Stimulated activated CD4-positive, alpha-beta T cell treated with anti-CD3 and anti-CD28 coated beads, Interleukin-12 subunit alpha, Interleukin-12 subunit beta, amount 100 ng/mL, for 24 hours (primary cell): ENCODE data around the gene WDR90.

Experiments used
- DNase-seq, 2 experiments: peaks; one replicate each; pipeline ENCODE4 v3.0.0-alpha.2; 2020; ENCODE audit warnings: low read depth in 2 of 2

The WDR90 gene

DNA sequence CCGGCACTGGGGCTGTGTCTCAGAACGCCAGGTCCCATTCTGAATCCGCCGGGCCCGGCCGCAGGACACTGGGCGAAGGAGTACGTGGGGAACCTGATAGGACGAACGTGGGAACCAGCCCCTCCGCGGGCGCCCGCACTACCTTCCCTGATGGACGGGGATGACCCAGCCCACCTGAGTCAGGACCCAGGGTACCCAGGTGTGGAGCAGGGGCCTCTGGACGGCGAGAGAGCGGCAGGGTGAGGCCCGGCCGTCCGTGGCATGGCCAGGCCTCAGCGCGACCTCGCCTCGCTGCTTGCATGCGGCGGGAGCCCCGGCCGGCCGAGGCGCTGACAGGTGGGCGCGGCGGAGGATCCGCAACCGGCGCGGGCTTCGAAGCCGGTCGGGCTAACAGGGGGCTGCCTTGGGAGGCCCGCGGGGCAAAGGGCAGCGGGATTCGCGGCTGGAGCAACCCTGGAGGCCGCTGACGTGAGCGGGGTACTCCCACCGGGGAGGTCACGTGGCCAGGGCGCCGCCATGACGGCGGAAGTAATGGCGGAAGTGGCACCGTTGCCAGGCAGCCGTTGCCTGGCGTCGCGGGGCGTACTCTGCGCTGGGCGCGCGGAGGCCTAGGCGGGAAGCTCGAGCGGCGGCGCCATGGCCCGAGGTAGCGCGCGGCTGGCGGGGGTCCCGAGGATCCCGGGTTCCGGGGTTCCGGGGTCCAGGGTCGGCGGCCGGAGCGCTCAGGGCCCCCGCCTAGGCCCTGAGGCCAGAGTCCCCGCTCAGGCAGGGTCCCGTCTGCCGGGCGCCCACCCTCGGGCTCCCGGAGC, at the start of gene WDR90:
Gene WDR90, plus strand, starts transcription at position 585 of the 809 bp plus-strand sequence. Its CDS starts 52 bp downstream, at position 637.
- peak; percentile 89 to 93 for DNase-seq

GRCh38 chr16:600781-601180, 48.4 kb upstream of the WDR90 start:
- DNase-seq = no peak

DNA sequence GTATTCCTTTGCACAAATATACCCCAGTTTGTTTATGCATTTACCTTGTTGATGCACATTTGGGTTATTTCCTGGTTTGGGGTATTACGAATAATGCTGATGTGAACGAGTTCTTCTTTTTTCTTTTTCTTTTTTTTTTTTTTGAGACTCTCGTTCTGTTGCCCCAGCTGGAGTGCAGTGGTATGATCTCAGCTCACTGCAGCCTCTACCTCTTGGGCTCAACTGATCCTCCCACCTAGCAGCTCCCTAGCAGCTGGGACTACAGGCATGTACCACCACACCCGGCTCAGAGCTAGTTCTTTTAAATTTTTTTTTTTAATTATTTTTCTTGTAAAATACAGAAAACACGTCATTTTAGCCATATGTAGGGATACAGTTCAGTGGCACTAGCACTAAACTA, 45.2 kb upstream of the WDR90 start:
- no peak for DNase-seq

DNA sequence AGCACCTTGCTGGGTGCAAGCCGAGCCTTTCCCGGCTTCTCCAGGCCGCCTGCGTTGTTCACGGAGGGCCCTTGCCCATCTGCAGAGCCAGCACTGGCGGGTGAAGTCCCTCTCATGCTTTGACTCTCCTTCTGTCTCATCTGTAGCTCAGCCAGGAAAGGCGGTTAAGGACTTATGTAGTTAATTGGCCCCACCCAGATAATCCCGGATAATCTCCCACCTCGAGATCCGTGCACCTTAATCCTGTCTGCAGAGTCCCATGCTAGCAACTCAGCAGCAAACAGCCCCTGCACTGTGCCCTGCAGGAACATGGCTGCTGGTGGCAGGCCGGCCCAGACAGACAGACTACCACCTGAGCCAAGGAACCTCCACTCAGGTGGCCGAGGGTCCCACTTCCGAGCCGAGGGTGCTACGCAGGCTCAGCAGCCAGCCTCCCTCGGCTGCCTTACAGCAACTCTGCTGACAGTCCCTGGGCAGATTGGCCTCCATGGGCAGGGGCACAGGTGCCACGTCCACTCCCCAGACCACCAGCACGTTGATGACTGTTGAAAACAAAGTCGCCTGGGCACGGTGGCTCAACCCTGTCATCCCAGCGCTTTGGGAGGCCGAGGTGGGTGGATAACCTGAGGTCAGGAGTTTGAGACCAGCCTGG, 42.4 kb upstream of the WDR90 start:
- DNase-seq = no peak

DNA sequence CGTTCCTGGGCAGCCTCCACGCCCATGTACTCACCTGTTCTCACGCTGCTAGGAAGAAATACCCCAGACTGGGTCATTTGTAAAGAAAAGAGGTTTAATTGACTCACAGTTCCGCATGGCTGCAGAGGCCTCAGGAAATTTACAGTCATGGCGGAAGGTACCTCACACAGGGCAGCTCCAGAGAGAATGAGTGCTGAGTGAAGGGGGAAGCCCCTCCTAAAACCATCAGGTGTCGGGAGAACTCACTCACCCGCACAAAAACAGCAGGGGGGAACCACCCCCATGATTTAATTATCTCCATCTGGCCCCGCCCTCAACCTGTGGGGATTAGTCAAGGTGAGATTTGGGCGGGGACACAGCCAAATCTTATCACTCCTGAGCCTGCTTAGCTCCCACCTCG, 41.1 kb upstream of the WDR90 start:
- peak in 1 of 2 experiments; percentile 44 for DNase-seq

- no peak for DNase-seq
Observed at GRCh38 chr16:609316-609715, 39.8 kb upstream of the WDR90 start.

GRCh38 chr16:609984-610383, 39.2 kb upstream of the WDR90 start:
- no peak for DNase-seq

- DNase-seq = peak in 1 of 2 experiments; percentile 32
Observed at GRCh38 chr16:610513-611381, 38.4 kb upstream of the WDR90 start.

DNA sequence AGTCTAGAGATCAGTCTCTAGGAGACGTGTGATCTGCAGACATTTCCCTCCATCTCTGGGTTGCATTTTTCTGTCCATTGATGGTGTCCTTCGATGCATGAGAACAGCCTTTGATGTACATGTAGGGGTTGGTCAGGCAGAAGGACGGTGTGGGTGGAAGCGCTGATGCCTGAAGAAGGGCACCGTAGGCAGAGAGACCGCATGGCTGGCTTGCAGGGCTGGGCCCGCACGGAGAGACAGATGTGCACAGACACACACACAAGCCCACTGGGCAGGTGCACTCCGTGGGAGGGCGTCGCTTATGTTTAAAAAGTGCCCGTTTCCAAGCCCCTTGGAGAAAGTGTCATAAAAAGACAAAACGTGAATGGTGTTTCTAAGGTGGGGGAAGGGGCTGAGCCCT, 34.0 kb upstream of the WDR90 start:
- DNase-seq = no peak

GRCh38 chr16:616733-617586, 32.2 kb upstream of the WDR90 start:
- no peak for DNase-seq

DNA sequence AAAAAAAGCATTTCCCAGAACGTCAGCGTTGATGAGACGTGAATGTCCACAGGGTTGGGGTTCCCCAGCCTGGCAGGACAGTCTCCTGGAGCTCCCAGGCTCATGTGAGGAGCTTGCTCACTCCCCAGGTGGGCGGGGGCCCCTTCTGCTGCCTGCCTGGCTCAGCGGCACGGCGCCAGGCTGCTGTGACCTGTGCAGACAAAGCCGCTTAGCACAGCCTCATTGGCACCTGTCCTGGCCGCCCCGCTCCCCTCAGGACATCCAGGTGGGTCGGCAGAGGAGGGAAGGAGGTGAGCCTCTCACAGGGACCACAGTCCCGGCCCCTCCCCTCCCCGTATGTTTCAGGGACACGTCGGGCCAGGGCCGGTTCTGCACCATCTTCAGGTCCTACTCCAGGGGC, 31.3 kb upstream of the WDR90 start:
- DNase-seq = no peak

DNA sequence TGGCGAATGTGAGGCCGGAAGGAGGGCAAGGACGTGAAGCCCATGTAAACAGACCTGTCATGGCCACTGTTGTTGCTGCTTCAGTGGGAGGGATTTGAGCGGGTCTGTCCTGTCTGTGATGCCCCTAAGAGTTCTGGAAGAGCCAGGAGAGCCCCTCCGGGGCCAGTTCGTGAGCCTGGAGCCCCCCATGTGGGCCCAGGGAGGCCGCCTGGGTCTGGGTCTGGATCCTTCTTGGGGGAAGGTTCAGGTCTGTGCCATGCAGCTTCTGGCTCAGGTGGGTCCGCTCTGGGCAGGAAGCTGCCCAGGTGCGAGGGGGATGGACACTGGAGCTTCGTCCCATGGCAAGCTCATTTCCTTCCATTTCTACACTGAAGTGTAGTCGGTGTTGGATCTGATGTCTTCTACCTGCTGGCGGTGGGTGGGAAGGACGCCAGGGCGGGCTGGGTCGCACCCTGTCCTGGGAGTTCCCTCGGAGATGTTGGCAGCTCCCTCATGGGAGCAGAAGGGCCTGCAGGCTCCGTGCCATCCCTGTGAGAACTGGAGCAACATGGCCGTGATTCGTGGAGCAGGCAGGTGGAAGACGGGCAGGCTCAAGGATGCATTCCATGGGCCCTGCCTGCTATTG, 29.6 kb upstream of the WDR90 start:
- DNase-seq = no peak

DNA sequence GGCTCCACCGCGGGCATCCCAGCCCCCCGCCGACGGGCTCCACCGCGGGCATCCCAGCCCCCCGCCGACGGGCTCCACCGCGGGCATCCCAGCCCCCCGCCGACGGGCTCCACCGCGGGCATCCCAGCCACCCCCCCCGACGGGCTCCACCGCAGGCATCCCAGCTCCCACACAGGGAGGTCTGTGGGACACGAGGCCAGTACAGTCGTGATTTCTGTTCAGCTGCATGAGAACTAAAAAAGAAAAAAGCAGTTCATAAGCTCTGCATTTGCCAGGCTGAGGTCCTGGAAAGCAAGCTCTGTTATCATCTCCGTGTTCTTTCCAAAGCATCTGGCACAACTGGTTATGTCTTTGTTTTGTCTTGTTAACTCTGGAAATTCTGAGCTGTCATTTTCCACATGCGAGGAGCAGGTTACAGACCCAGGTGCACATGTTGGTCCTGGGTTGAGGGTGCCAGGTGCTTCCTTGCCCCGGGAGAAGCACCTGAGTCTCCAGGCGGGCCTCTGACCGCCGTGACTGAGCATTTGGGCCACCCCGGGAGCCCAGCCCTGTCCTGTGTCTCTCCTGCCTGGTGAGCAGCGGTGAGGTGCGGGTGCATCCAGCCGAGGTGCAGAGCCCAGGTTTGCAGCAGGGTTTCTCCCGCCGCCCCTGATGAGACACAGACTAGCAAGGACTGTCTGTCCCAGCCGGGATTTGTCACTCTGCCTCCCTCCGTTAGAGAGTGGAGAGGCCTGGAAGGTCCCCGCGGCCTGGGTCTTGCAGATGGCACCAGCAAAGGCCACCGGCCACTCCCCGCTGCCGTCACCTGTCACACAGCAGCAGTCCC, 28.3 kb upstream of the WDR90 start:
- no peak for DNase-seq

DNA sequence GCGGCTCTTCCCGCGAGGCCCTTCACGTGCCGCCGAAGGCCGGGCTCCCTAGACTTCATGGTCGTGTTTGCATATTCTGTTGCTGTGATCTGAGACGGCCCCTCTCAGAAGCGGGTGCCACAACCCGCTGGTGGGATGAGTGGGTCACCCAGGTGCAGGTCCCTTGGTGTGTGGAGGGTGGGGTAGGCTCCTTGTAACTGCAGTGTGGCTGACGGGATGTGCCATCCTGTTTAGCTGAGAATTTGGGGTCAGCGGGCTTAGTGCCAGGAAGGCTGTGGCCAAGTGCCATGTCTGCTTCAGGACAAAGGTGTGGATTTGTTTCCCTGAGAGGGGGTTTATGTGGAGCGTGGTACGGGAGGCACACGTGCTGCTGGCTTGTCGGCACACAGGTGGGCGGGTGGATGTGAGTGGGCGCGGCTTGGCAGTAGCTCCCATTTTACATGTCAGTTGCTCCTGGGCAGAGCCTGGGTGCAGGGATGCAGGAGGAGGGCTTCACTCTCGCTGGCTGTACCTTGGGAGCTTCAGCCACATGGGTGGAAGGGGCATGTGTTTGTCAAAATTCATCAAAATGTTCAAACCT, 27.5 kb upstream of the WDR90 start:
- DNase-seq = no peak

DNA sequence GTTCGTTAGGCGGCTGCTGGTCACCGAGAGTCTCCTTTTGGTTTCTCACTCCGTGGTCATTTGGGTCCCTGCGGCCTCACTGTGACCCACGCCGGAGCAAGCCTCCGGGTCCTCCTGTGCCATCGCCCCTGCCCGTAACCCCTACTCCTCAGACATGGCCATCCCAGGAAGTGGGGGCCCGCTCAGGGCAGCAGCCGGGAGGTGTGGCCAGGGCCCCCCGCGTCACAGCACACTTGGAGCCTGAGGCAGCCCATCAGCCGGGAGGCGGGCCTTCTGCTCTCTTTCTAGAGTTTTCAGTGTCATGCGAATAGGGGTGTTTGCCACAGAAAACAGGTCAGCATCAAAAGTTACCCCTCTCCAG, 26.3 kb upstream of the WDR90 start:
- DNase-seq = no peak

- DNase-seq = no peak
Observed at GRCh38 chr16:624526-625070, 24.6 kb upstream of the WDR90 start.

GRCh38 chr16:625117-625976, 23.8 kb upstream of the WDR90 start:
- DNase-seq = no peak

DNA sequence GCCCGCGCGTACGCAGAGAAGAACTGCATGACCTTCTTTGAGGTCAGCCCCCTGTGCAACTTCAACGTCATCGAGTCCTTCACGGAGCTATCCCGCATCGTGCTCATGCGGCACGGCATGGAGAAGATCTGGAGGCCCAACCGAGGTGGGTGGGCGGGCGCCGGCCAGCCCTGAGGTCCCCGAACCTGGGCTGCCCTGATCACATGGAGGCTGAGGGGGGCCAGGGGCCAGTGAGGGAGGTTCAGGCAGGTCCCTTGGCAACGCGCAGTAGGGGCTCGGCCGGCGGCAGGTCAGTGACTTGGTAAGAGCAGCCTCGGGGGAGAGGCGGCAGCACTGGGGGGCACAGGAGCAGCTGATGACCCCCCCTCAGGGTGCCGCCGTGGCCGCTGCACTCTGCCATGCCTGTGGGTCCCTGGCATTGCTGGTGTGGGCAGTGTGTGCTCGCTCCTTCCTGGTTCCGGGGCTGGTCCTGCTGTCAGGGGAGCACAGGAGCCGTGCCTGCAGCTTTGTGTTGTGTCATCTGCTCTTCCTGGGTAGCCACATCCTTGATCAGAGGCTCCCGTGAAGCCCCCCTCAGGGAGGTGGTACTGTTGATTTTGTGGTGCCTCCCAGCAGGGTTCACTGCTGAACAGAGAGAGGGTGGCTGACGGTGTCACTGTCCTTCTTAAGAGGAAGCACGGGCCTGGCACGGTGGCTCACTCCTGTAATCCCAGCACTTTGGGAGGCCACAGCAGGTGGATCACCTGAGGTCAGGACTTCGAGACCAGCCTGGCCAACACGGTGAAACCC, 23.0 kb upstream of the WDR90 start:
- no peak for DNase-seq
